Common myeloid progenitor, CD34-positive (primary cell): ENCODE data around the gene SAT2.

ENCODE experiments used
- CTCF ChIA-PET: fragments of 350-600 bp; sonication (Branson Sonifier 250); formaldehyde crosslinking; loops from one replicate; lab custom pipeline; 2021; ENCODE audit warnings: antibody characterized with exemption; lab: Charles Lee
- POLR2A ChIA-PET: fragments of 350-600 bp; sonication (Branson Sonifier 250); formaldehyde crosslinking; loops from one replicate; lab custom pipeline; 2021; ENCODE audit warnings: antibody characterized with exemption; lab: Charles Lee
- DNase-seq, 3 donors: peaks; one replicate each; pipeline versions ENCODE4 v3.0.0 to v3.0.0-alpha.2; 2013
- H3K27ac ChIP-seq, 2 experiments: 1 replicate in 1 of 2; 2 replicates in 1 of 2; pipeline ENCODE4 v1.7.0; 2013; ENCODE audit warnings: inconsistent platforms in 2 of 2, low read length in 2 of 2, mild to moderate bottlenecking in 2 of 2, low read depth in 1 of 2, moderate library complexity in 1 of 2; ENCODE audit not compliant: severe bottlenecking in 2 of 2, insufficient read depth in 1 of 2, poor library complexity in 1 of 2
- H3K27me3 ChIP-seq, 5 experiments: replicated peaks in 2 of 5; 1 replicate in 3 of 5; 2 replicates in 2 of 5; pipeline versions ENCODE4 v1.6.1 to v1.7.0; 2013; ENCODE audit warnings: low read length in 4 of 5, mild to moderate bottlenecking in 2 of 5, moderate library complexity in 2 of 5, inconsistent platforms in 1 of 5; ENCODE audit not compliant: insufficient read depth in 5 of 5, control insufficient read depth in 4 of 5
- H3K36me3 ChIP-seq, 4 experiments: 1 replicate in 2 of 4; 2 replicates in 2 of 4; pipeline versions ENCODE4 v1.6.1 to v1.7.0; 2013; ENCODE audit warnings: low read length in 3 of 4, control low read depth in 1 of 4, mild to moderate bottlenecking in 1 of 4; ENCODE audit not compliant: control insufficient read depth in 4 of 4, insufficient read depth in 4 of 4
- H3K4me1 ChIP-seq, 4 experiments: 1 replicate in 3 of 4; 2 replicates in 1 of 4; pipeline versions ENCODE4 v1.6.1 to v1.7.1; 2013; ENCODE audit warnings: low read length in 3 of 4, mild to moderate bottlenecking in 3 of 4, control low read depth in 1 of 4, inconsistent platforms in 1 of 4, moderate library complexity in 1 of 4; ENCODE audit not compliant: control insufficient read depth in 4 of 4, insufficient read depth in 4 of 4; ENCODE audit errors: control extremely low read depth in 1 of 4
- H3K4me3 ChIP-seq, 7 experiments: 1 replicate in 4 of 7; 2 replicates in 3 of 7; pipeline versions ENCODE4 v1.5.1 to v1.7.0; 2013; ENCODE audit warnings: mild to moderate bottlenecking in 7 of 7, low read length in 6 of 7, moderate library complexity in 6 of 7, inconsistent platforms in 2 of 7, low read depth in 2 of 7, control low read depth in 1 of 7; ENCODE audit not compliant: insufficient read depth in 4 of 7, control insufficient read depth in 1 of 7; ENCODE audit errors: extremely low read depth in 1 of 7
- H3K9me3 ChIP-seq, 5 experiments: 1 replicate in 4 of 5; 2 replicates in 1 of 5; pipeline versions ENCODE4 v1.6.1 to v1.7.1; 2013; ENCODE audit warnings: low read length in 4 of 5, mild to moderate bottlenecking in 2 of 5, inconsistent platforms in 1 of 5, low read depth in 1 of 5, moderate library complexity in 1 of 5; ENCODE audit not compliant: control insufficient read depth in 4 of 5, insufficient read depth in 2 of 5; ENCODE audit errors: control extremely low read depth in 1 of 5
- WGBS: methylation state at CpG from one replicate; pipeline ENCODE4 v1.1.5; 2013; ENCODE audit not compliant: insufficient coverage; 5-methylcytosine and 5-hydroxymethylcytosine counted together

Gene SAT2

GRCh38 chr17:7577327-7578199 lies 50.1 kb downstream of the SAT2 start:
- no peak for DNase-seq
- WGBS = 95% methylated on average over 16 of the region's 17 CpGs
- POLR2A ChIA-PET = no interaction called here
- CTCF ChIA-PET = interaction anchor here (1.1 to 3.9 kb wide), 3 partner anchors 10 to 222 kb away, joined by 3 to 58 read pairs (median 4); partner anchors contain the start of genes MPDU1 and SOX15
- Histone ChIP-seq H3K4me1 (peaks cover 16 to 86% (median 70%) of the 10 kb centered on the region in 4 experiments), H3K27ac (no peak overlapping the region), H3K36me3 (peaks cover 22 to 59% (median 45%) of the 10 kb centered on the region in 4 experiments), H3K9me3 (no peaks in the 10 kb centered on the region), H3K27me3 (no peaks in the 10 kb centered on the region), H3K4me3 (no peak overlapping the region)

GRCh38 chr17:7576432-7576937 lies 51.1 kb downstream of the SAT2 start:
- H3K4me3 ChIP-seq = peak overlapping the region in 1 of 7 experiments; percentile 4

More at GRCh38 chr17:7576432-7576937, 51.1 kb downstream of the SAT2 start:
- no peaks in the 10 kb centered on the region for H3K9me3 ChIP-seq
- DNase-seq = no peak
- ChIA-PET POLR2A (interaction anchor here (0.6 kb wide), 1 partner anchor 51 kb away, joined by 3 read pairs; the partner anchor contains the start of gene SAT2), CTCF (interaction anchor here (0.6 to 3.9 kb wide), 4 partner anchors 11 to 221 kb away, joined by 3 to 58 read pairs (median 4); partner anchors contain the start of genes MPDU1 and SOX15)
- WGBS = 93% methylated on average over 14 of the region's 14 CpGs
- peaks cover 22 to 59% (median 45%) of the 10 kb centered on the region in 4 experiments for H3K36me3 ChIP-seq
- no peak overlapping the region for H3K27ac ChIP-seq
- peaks cover 19 to 81% (median 64%) of the 10 kb centered on the region in 4 experiments for H3K4me1 ChIP-seq
- no peaks in the 10 kb centered on the region for H3K27me3 ChIP-seq
